ENCODE data around the gene CAMSAP2. TPM values are rescaled to one million over a fixed set of nuclear protein-coding genes. Genes with fewer than 3 reads are reported as not detected.
A peak's percentile ranks its signal among the peaks of the same experiment; 100 is the strongest.

Gene CAMSAP2
- total RNA-seq, 1 experiment from 2014 or later = 40.3 TPM

DNA sequence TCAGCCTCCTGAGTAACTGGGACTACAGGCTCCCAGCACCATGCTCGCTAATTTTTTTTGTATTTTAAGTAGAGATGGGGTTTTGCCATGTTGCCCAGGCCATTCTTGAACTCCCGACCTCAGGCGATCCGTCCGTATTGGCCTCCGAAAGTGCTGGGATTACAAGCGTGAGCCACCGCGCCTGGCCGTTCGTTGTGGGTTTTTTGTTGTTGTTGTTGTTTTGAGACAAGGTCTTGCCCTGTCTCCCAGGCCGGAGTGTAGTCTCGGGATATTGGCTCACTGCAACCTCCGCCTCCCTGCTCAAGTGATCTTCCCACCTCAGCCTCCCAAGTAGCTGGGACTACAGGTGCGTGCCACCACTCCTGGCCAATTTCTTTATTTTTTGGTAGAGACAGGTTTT, 151.3 kb downstream of the CAMSAP2 start:
- intact Hi-C loops (cut with micrococcal nuclease; ENCODE audit: unreplicated experiment) = loop anchor here (2.0 kb wide), 1 partner anchor 153 kb away; no protein-coding TSS in a partner anchor

DNA sequence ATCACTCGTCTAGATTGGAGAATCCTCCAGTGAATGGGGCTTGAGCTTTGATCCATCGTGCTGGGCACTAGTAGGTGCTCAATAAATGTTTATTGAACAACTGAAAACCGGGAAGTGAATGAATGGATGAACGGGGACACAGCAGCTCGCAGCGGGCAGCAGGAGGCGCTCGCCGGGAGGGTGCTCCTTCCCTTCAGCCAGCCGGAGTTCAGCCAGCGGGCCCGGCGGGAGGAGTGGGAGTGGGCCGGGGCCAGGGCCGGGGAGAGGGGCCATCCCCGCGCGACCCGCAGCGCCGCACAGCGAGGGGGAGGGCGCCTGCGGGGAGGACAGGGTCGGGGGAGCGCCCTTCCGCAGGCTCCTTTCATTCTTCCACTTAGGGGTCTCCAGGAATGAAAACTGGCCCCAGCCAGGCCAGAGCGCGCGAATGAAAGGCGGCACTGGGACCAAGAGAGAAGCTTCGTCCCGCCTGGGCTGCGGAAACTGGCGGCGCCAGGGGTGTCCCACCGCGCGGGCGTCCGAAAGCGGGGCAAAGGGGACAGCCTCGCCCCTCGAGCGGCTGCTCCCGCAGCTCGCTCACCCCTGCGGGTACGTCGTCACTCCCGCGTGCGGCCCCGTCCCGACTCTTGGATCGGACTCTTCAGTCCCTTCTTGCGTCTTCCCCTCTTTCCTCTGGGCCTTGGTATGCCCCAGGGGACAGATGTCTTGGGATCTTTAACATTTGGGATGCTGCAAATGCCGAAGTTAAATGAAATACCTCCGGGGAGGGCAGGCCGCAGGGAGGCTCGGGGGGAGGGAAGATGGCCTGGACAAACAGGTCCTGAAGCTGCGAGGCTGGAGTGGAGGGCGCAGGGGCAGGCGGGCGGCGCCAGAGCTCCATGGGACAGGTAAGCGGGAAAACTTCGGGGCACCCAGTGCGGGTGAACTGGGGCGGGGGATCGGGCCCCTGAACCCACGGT, 152.4 kb downstream of the CAMSAP2 start:
- H3K27me3 ChIP-seq (ENCODE audit: insufficient read depth, low read depth) = no peaks in the 10 kb centered on the region
- H3K4me3 ChIP-seq = peak overlapping the region; percentile 66
- intact Hi-C loops (cut with micrococcal nuclease; ENCODE audit: unreplicated experiment) = loop anchor here (2.0 kb wide), 1 partner anchor 152 kb away; no protein-coding TSS in a partner anchor
- H4K20me1 ChIP-seq (ENCODE audit: insufficient read depth) = no peaks in the 10 kb centered on the region
- peaks cover 20% of the 10 kb centered on the region for H3K79me2 ChIP-seq (ENCODE audit: low read depth)
- no peaks in the 10 kb centered on the region for H3K36me3 ChIP-seq (ENCODE audit: low read depth)
- peak overlapping the region; percentile 99 for H3K4me2 ChIP-seq
- ChIA-PET CTCF (no interaction called here), POLR2A (ENCODE audit: unreplicated experiment) (no interaction called here)
- peak overlapping the region; percentile 89 for H2AFZ ChIP-seq
- no peak for TF ChIP-seq EZH2 (IDR thresholded peaks at IDR 0.05; ENCODE audit: low read depth)
- TF ChIP-seq, protein P1, sequence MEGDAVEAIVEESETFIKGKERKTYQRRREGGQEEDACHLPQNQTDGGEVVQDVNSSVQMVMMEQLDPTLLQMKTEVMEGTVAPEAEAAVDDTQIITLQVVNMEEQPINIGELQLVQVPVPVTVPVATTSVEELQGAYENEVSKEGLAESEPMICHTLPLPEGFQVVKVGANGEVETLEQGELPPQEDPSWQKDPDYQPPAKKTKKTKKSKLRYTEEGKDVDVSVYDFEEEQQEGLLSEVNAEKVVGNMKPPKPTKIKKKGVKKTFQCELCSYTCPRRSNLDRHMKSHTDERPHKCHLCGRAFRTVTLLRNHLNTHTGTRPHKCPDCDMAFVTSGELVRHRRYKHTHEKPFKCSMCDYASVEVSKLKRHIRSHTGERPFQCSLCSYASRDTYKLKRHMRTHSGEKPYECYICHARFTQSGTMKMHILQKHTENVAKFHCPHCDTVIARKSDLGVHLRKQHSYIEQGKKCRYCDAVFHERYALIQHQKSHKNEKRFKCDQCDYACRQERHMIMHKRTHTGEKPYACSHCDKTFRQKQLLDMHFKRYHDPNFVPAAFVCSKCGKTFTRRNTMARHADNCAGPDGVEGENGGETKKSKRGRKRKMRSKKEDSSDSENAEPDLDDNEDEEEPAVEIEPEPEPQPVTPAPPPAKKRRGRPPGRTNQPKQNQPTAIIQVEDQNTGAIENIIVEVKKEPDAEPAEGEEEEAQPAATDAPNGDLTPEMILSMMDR (conservative IDR thresholded peaks at IDR 0.05) = peak; percentile 66; the same call in 1 of the 2 replicates
- H3K9me2 ChIP-seq (ENCODE audit: insufficient read depth) = no peaks in the 10 kb centered on the region
- no TSS peak for BruUV-seq (replicated peaks)
- H3F3A ChIP-seq (ENCODE audit: insufficient read depth, low read depth) = peaks cover 30% of the 10 kb centered on the region
- H3K4me1 ChIP-seq (replicated peaks; ENCODE audit: insufficient read depth) = peaks cover 66% of the 10 kb centered on the region
- peak; percentile 61 to 63 for DNase-seq
- H3K9me3 ChIP-seq (ENCODE audit: insufficient read depth, low read depth) = no peaks in the 10 kb centered on the region
- H3K27ac ChIP-seq = peak overlapping the region; percentile 76

More for the DNA sequence above, 151.3 kb downstream of the CAMSAP2 start:
- Histone ChIP-seq H3K79me2 (ENCODE audit: low read depth) (peaks cover 10% of the 10 kb centered on the region), H3K9me3 (ENCODE audit: insufficient read depth, low read depth) (no peaks in the 10 kb centered on the region), H3K36me3 (ENCODE audit: low read depth) (no peaks in the 10 kb centered on the region), H4K20me1 (ENCODE audit: insufficient read depth) (no peaks in the 10 kb centered on the region), H3K4me3 (no peak overlapping the region), H3K27me3 (ENCODE audit: insufficient read depth, low read depth) (no peaks in the 10 kb centered on the region), H3K27ac (no peak overlapping the region), H3K4me2 (peak overlapping the region; percentile 99), H3K9me2 (ENCODE audit: insufficient read depth) (no peaks in the 10 kb centered on the region), H2AFZ (no peak overlapping the region), H3F3A (ENCODE audit: insufficient read depth, low read depth) (peaks cover 26% of the 10 kb centered on the region), H3K4me1 (replicated peaks; ENCODE audit: insufficient read depth) (peaks cover 66% of the 10 kb centered on the region)
- ChIA-PET POLR2A (ENCODE audit: unreplicated experiment) (no interaction called here), CTCF (no interaction called here)
- DNase-seq = no peak
- TF ChIP-seq, protein P1 (conservative IDR thresholded peaks at IDR 0.05) = no peak
- no peak for TF ChIP-seq EZH2 (IDR thresholded peaks at IDR 0.05; ENCODE audit: low read depth)
- no TSS peak for BruUV-seq (replicated peaks)

DNA sequence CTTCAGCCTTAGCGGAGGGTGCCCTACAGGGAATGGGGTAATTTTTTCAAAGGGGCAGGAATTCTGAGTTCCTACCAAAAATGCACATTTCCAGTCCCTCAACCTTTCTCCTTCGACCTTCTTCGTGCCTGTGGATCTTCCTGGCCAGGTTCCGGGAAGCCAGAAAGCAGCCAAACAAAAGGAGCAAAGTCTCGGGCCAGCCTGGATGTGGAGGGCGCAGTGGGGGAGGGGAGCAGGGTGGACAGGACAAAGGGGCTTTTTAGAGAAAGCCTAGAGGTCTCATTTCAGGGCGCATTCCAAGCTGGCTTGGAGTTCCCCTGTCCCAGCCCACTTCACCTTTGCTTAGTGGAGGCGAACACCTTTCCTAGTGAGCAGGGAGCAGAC, 153.1 kb downstream of the CAMSAP2 start:
- CTCF ChIA-PET = no interaction called here
- intact Hi-C loops (cut with micrococcal nuclease; ENCODE audit: unreplicated experiment) = loop anchor here (2.0 kb wide), 1 partner anchor 151 kb away; no protein-coding TSS in a partner anchor

More for the DNA sequence above, 153.1 kb downstream of the CAMSAP2 start:
- Histone ChIP-seq H3K36me3 (ENCODE audit: low read depth) (no peaks in the 10 kb centered on the region), H3F3A (ENCODE audit: insufficient read depth, low read depth) (peaks cover 34% of the 10 kb centered on the region), H3K9me2 (ENCODE audit: insufficient read depth) (no peaks in the 10 kb centered on the region), H3K4me1 (replicated peaks; ENCODE audit: insufficient read depth) (peaks cover 66% of the 10 kb centered on the region), H3K4me3 (peak overlapping the region; percentile 66; the same call in 1 of the 2 replicates), H4K20me1 (ENCODE audit: insufficient read depth) (no peaks in the 10 kb centered on the region), H2AFZ (peak overlapping the region; percentile 89; the same call in 1 of the 2 replicates), H3K9me3 (ENCODE audit: insufficient read depth, low read depth) (no peaks in the 10 kb centered on the region), H3K79me2 (ENCODE audit: low read depth) (peaks cover 20% of the 10 kb centered on the region), H3K4me2 (peak overlapping the region; percentile 99), H3K27me3 (ENCODE audit: insufficient read depth, low read depth) (no peaks in the 10 kb centered on the region), H3K27ac (no peak overlapping the region)
- no peak for TF ChIP-seq EZH2 (IDR thresholded peaks at IDR 0.05; ENCODE audit: low read depth)
- TF ChIP-seq, protein P1 (conservative IDR thresholded peaks at IDR 0.05) = no peak
- no TSS peak for BruUV-seq (replicated peaks)
- no peak for DNase-seq
- POLR2A ChIA-PET (ENCODE audit: unreplicated experiment) = no interaction called here
